OCI-LY3 (cell line): ENCODE data around the gene PTPRN2.

Experiments
- EZH2phosphoT487 ChIP-seq: fragments of 200-600 bp; shearing (Covaris generic); IDR thresholded peaks from 2 replicates; pipeline ENCODE4 v1.6.1; 2018; ENCODE audit warnings: antibody characterized with exemption, mixed run types, low read depth
- TF ChIP-seq, protein P1 (sequence below): fragments of 200-600, 300-600 bp; sonication (generic); IDR thresholded peaks from 2 replicates; pipeline ENCODE4 v1.5.1; 2014; ENCODE audit warnings: antibody characterized with exemption, low read length, low read depth

DNA sequence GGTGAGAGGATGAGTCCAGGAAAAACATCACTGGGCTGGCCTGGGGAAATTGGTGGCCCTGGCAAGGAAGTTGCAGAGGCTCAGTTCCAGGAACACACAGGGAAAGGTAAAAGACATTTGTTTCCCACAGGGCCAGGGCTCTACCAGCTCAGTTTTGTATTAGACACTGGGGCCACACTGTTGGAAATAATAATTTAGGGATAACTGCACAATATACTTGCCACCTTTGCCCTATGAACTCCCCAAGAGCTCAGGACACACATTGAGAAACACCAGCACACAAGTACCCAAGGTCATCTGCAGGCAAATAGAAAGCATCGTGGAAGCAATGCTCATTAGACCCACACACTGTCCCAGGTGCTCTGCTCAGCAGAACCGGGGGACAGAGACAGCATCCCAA lies 617.6 kb downstream of the PTPRN2 start:
- TF ChIP-seq, protein P1, sequence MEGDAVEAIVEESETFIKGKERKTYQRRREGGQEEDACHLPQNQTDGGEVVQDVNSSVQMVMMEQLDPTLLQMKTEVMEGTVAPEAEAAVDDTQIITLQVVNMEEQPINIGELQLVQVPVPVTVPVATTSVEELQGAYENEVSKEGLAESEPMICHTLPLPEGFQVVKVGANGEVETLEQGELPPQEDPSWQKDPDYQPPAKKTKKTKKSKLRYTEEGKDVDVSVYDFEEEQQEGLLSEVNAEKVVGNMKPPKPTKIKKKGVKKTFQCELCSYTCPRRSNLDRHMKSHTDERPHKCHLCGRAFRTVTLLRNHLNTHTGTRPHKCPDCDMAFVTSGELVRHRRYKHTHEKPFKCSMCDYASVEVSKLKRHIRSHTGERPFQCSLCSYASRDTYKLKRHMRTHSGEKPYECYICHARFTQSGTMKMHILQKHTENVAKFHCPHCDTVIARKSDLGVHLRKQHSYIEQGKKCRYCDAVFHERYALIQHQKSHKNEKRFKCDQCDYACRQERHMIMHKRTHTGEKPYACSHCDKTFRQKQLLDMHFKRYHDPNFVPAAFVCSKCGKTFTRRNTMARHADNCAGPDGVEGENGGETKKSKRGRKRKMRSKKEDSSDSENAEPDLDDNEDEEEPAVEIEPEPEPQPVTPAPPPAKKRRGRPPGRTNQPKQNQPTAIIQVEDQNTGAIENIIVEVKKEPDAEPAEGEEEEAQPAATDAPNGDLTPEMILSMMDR: no peak
- TF ChIP-seq EZH2phosphoT487: no peak
